ENCODE measurements around the gene SCART1. TPM values are rescaled to one million over a fixed set of nuclear protein-coding genes. Genes with fewer than 3 reads are reported as not detected.
A peak's percentile ranks its signal among the peaks of the same experiment; 100 is the strongest.
"Not testable (repeated sequence)": the region's sequence is repeated elsewhere in the genome, so short reads cannot be mapped to it uniquely, and the experiment has no call there.

The SCART1 gene
- total and polyA plus RNA-seq, 12 donors = 0.15 to 1.5 (median 0.58) TPM

- ATAC-seq (no peak), DNase-seq (no peak)
- intact Hi-C loops (cut with DNase I) = no loop called here
- no peaks in the 10 kb centered on the region for H3K27me3 ChIP-seq
- no peak overlapping the region for H3K4me3 ChIP-seq
- TF ChIP-seq CTCF (IDR thresholded peaks at IDR 0.05) = no peak
- no peak overlapping the region for H3K27ac ChIP-seq
- no peaks in the 10 kb centered on the region for H3K4me1 ChIP-seq
- H3K9me3 ChIP-seq = peaks cover 0 to 54% (median 25%) of the 10 kb centered on the region in 11 donors
- peaks cover 0 to 82% (median 39%) of the 10 kb centered on the region in 9 donors for H3K36me3 ChIP-seq
These were observed 41.4 kb upstream of the SCART1 start for GRCh38 chr10:133412381-133412711.

GRCh38 chr10:133414401-133414800 lies 39.3 kb upstream of the SCART1 start:
- DNase-seq = peak in 1 of 2 donors; percentile 9
- H3K27ac ChIP-seq; H3K4me1 ChIP-seq; H3K4me3 ChIP-seq; ATAC-seq; H3K27me3 ChIP-seq; intact Hi-C loops (cut with DNase I): not testable (repeated sequence)
- H3K36me3 ChIP-seq = peaks cover 0 to 76% (median 37%) of the 10 kb centered on the region in 9 donors
- 99% methylated on average over 20 to 22 of the region's 23 CpGs for WGBS, 2 donors
- peaks cover 0 to 39% (median 25%) of the 10 kb centered on the region in 11 donors for H3K9me3 ChIP-seq

GRCh38 chr10:133415752-133416151 lies 38.0 kb upstream of the SCART1 start:
- ATAC-seq = no peak
- H3K9me3 ChIP-seq = peaks cover 0 to 29% (median 22%) of the 10 kb centered on the region in 11 donors
- intact Hi-C loops (cut with DNase I) = no loop called here
- TF ChIP-seq CTCF (IDR thresholded peaks at IDR 0.05) = no peak
- H3K4me3 ChIP-seq = no peak overlapping the region
- no peaks in the 10 kb centered on the region for H3K27me3 ChIP-seq
- peaks cover 0 to 76% (median 31%) of the 10 kb centered on the region in 9 donors for H3K36me3 ChIP-seq
- H3K27ac ChIP-seq = no peak overlapping the region
- H3K4me1 ChIP-seq = no peaks in the 10 kb centered on the region
- DNase-seq = peak in 1 of 2 donors; percentile 4
- WGBS, 2 donors = 94 to 97% methylated on average over 25 of the region's 25 CpGs

- Histone ChIP-seq H3K4me3 (no peak overlapping the region), H3K27me3 (peaks cover 0 to 18% (median 0%) of the 10 kb centered on the region in 7 donors), H3K27ac (no peak overlapping the region), H3K4me1 (peaks cover 0 to 5% (median 0%) of the 10 kb centered on the region in 9 donors), H3K9me3 (peaks cover 0 to 2% (median 0%) of the 10 kb centered on the region in 11 donors), H3K36me3 (peaks cover 0 to 60% (median 10%) of the 10 kb centered on the region in 9 donors)
- no peak for TF ChIP-seq CTCF (IDR thresholded peaks at IDR 0.05)
- WGBS, 2 donors = 96 to 98% methylated on average over 14 of the region's 14 CpGs
- intact Hi-C loops (cut with DNase I) = no loop called here
- no peak for ATAC-seq
- DNase-seq = no peak
These were observed 35.3 kb upstream of the SCART1 start for GRCh38 chr10:133418289-133418993.
